ENCODE measurements around the gene IMPA2.
"Not testable (repeated sequence)": the region's sequence is repeated elsewhere in the genome, so short reads cannot be mapped to it uniquely, and the experiment has no call there.

The IMPA2 gene

GRCh38 chr18:11944786-11945185, 36.5 kb upstream of the IMPA2 start:
- DNase-seq (ENCODE audit: low read depth) = no peak
- no peak overlapping the region for H3K4me3 ChIP-seq (ENCODE audit: control insufficient read depth, low read depth, low read length)
- TF ChIP-seq CTCF (IDR thresholded peaks at IDR 0.05; ENCODE audit: control insufficient read depth, insufficient read depth, low read depth, low read length, missing control alignments) = no peak

- DNase-seq (ENCODE audit: low read depth); H3K4me3 ChIP-seq (ENCODE audit: control insufficient read depth, low read depth, low read length): not testable (repeated sequence)
These were observed 35.3 kb upstream of the IMPA2 start for GRCh38 chr18:11945834-11946659.

- no peak for TF ChIP-seq CTCF (IDR thresholded peaks at IDR 0.05; ENCODE audit: control insufficient read depth, insufficient read depth, low read depth, low read length, missing control alignments)
- DNase-seq (ENCODE audit: low read depth) = no peak
- H3K4me3 ChIP-seq (ENCODE audit: control insufficient read depth, low read depth, low read length) = no peak overlapping the region
These were observed 34.6 kb upstream of the IMPA2 start for GRCh38 chr18:11946756-11947155.

GRCh38 chr18:11947214-11948191, 33.8 kb upstream of the IMPA2 start:
- DNase-seq (ENCODE audit: low read depth) = peak; percentile 95
- no peak for TF ChIP-seq CTCF (IDR thresholded peaks at IDR 0.05; ENCODE audit: control insufficient read depth, insufficient read depth, low read depth, low read length, missing control alignments)

GRCh38 chr18:11948852-11949523, 32.3 kb upstream of the IMPA2 start:
- no peak overlapping the region for H3K4me3 ChIP-seq (ENCODE audit: control insufficient read depth, low read depth, low read length)
- no peak for DNase-seq (ENCODE audit: low read depth)
- no peak for TF ChIP-seq CTCF (IDR thresholded peaks at IDR 0.05; ENCODE audit: control insufficient read depth, insufficient read depth, low read depth, low read length, missing control alignments)

More at GRCh38 chr18:11947214-11948191, 33.8 kb upstream of the IMPA2 start:
- H3K4me3 ChIP-seq (ENCODE audit: control insufficient read depth, low read depth, low read length) = peak overlapping the region; percentile 42

GRCh38 chr18:11950824-11951223, 30.5 kb upstream of the IMPA2 start:
- no peak for TF ChIP-seq CTCF (IDR thresholded peaks at IDR 0.05; ENCODE audit: control insufficient read depth, insufficient read depth, low read depth, low read length, missing control alignments)
- DNase-seq (ENCODE audit: low read depth) = no peak
- no peak overlapping the region for H3K4me3 ChIP-seq (ENCODE audit: control insufficient read depth, low read depth, low read length)
